GM21717 (cell line): Measurements from ENCODE around the gene OR10T2.
"Not testable (repeated sequence)": the region's sequence is repeated elsewhere in the genome, so short reads cannot be mapped to it uniquely, and the experiment has no call there.

Source experiments
- ATAC-seq: cut with Tn5 transposase; IDR thresholded peaks from one replicate; pipeline ENCODE4 v1.9.1; 2021; ENCODE audit warnings: mild to moderate bottlenecking, moderate library complexity; ENCODE audit not compliant: unreplicated experiment

The OR10T2 gene

GRCh38 chr1:158398818-158399514, at the start of gene OR10T2:
Gene OR10T2 (minus strand): TSS chr1:158399466. CDS start chr1:158399466, 0 bp downstream.
- ATAC-seq: no peak

DNA sequence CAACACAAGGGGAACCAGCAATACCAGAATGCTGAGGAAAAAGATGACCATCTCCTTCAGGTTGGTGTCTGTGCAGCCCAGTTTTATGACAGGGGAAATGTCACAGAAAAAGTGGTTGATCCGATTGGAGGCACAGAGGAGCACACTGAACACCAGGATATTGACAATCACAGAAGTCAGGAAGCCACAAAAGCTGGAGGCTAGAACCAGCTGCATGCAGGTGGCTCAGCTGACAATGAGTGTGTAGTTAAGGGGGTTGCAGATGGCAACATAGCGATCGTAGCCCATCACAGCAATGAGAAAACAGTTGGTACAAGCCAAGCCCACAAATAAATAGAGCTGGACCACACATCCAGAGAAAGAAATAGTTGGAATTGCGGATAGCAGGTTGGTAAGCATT, 46.1 kb upstream of the OR10T2 start:
- ATAC-seq: no peak

GRCh38 chr1:158434741-158435140, 35.5 kb upstream of the OR10T2 start:
- no peak for ATAC-seq

GRCh38 chr1:158430163-158430562, 30.9 kb upstream of the OR10T2 start:
- ATAC-seq: not testable (repeated sequence)

- ATAC-seq: no peak
Measured at GRCh38 chr1:158426137-158426536, 26.9 kb upstream of the OR10T2 start, which contains the start of gene OR10K2. Gene OR10K2 (minus strand): TSS chr1:158426237. CDS start chr1:158420866, 5,371 bp downstream.

DNA sequence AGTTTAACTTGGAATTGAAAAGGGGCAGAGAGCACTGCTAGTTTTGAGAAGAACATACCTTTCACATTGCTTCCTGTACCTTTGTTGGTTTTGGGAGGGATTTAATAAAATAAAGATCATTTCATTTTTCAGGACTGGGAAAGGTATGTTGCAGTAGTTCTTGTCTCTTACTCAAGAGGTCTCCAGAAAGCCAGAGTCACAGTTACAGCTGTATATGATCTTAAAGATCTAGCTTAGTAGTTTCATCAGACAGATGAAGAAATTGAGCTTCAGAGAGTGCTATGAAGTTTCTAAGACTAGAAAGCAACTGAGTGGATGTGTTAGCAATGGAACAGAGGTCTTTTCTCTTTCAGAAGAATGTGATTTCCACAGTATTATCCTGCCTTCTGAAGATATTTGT, 25.8 kb upstream of the OR10T2 start:
- ATAC-seq: no peak

DNA sequence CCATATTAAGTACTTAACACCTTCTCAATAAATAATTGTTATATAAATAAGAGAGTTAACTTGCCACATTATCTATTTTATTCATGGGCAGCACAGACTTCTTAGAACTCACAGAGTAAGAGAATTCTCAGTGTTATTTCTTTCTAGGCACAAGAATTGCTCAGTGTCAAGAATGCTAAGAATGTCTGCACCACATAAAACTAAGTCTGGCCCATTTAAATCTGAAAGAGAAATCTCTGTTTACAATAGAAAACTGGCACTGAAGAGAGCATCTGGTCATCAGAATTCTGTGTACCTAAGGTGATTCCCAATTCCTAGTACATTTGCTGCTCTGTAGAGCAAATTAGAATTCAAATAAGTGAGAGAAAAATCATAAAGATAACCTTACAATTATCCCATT, 22.9 kb upstream of the OR10T2 start:
- ATAC-seq: no peak

- ATAC-seq: no peak
Measured at GRCh38 chr1:158417586-158417985, 18.3 kb upstream of the OR10T2 start.

GRCh38 chr1:158414651-158415345, 15.5 kb upstream of the OR10T2 start:
- ATAC-seq: no peak

GRCh38 chr1:158407092-158407491, 7.8 kb upstream of the OR10T2 start:
- no peak for ATAC-seq

- ATAC-seq: no peak
Measured at GRCh38 chr1:158400871-158401270, 1.6 kb upstream of the OR10T2 start.

DNA sequence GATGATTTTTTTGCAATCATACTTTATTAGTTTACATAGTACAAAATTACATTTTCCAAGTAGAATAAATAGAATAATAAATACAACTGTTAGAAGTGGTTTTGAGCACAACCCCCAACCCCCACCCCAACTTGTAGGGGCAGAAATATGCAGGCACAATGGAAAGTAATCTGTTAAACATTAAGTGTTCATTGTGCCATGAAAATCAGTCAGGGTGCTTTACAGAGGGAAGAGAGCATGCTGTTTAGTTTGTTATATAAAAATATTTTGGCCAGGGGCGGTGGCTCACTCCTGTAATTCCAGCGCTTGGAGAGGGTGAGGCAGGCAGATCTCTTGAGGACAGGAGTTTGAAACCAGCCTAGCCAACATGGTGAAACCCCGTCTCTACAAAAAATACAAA, 2.6 kb downstream of the OR10T2 start:
- ATAC-seq: no peak

DNA sequence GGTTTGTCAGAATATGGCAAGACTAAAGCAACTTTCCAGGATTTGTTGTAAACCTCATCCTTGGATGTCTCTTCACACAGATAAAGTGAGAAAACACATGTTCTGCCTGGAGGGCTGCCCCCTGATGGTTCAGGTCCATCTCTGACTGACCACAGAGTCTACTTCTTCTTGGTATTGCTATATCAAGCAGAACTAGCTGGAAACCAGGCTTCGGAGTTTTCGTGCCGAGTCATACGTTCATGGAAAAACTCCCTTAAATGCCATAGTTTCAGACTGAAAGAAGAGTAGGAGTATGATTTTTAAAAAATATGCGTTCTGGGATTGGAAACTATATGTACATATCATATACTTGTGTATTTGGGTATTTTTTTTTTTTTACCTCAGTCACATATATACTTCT, 5.8 kb downstream of the OR10T2 start:
- no peak for ATAC-seq

DNA sequence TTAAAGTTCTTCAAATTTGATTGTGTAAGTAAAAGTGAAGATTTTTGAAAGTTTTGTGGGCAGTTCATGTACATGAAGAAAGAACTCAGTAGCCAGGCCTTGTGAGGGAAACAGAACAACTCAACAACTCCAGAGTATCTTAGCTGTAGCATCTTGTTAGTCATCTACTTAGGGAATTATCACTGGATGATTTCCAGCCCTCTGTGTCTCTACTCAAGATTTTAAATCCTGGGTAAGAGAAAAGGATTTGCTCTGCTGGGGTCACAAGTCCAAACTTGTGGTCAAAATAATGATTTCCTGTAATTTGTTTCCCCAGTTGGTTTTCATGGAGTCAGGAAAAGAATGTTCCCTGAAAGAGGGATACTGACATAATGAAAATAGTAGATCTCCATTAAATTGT, 8.2 kb downstream of the OR10T2 start:
- ATAC-seq: no peak

DNA sequence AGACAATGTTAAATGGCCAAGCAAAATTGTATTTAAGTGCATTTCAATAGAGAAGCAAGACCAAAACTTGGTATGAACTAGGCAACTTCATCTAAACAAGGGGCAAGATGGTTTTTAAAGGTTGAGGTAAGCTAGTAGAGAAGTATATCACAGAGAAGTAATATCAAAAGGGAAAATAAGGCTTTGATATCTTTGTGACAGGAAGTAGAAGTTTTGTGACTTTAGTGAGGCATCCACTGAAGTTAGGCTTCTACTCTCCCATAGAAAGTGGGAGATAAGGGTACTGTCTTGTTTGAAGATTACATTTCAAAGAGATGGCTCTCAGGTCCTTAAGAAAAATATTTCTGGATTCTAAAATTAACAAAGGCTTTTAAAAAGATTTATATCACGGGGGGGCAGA, 8.9 kb downstream of the OR10T2 start:
- ATAC-seq: no peak

- no peak for ATAC-seq
Measured at GRCh38 chr1:158374860-158375259, 24.4 kb downstream of the OR10T2 start.

DNA sequence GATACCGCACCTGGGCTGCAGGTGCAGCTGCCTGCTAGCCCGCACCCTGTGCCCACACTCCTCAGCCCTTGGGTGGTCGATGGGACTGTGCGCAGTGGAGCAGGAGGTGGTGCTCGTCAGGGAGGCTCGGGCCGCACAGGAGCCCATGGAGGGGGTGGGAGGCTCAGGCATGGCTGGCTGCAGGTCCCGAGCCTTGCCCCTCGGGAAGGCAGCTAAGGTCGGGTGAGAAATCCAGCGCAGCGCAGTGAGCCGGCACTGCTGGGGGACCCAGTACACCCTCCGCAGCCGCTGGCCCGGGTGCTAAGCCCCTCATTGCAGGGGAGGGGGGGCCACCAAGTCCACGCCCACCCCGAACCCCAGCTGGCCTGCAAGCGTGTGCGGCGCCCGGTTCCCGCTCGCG, 25.2 kb downstream of the OR10T2 start:
- not testable (repeated sequence) for ATAC-seq

DNA sequence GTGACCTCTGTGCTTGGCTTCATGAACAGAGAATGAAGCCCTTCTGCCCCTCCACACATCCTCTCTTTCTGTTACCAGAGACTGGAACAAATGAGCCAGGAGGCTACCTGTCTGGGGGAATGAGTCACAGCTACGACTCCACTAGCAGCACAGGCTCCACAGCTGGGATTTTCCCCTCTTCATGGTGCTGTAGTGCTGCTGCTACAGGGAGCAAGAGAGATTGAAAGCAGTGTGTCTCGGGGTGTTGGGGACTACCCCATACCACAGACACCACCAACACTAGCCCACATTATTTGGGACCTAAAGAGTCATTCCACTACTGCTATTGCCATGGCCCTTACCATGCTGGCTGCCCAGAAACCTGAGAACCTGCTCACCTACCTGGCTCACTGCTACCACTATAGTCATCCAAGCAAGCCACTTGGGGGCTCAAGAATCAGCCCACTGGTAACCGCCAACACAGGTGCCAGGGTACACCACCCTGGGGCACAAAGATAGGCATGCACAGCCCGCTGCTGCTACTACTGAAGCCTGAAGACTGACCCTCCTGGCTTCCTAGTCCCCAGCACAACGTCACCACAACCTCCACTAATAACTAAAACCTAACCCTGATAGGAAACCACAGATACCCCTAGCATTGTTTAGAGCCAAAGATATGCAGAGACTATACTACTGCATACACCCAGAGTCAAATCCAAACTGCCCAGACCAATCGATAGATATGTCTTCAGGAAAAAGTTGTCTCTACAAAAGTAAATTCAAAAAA, 27.9 kb downstream of the OR10T2 start:
- ATAC-seq: peak; percentile 97

- ATAC-seq: no peak
Measured at GRCh38 chr1:158366783-158367182, 32.5 kb downstream of the OR10T2 start.

GRCh38 chr1:158362941-158363340, 36.3 kb downstream of the OR10T2 start:
- ATAC-seq: no peak

DNA sequence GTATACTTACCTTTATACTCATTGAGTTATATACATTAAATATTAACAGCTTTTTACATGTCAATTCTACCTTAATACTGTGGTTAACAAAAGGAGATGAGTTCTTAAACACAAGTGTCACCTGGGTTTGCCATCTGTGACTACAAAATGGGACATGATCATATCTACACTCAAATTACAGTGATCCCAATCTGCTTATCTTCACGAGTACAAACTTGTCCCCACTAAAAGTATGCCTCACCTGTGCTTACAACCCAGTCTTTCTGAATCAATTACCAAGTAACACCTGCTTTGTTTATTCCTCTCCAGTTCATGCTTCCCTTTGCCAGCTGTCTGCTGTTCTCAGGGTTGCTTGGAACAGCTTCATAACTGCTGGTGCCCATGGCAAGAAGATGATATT, 36.8 kb downstream of the OR10T2 start:
- ATAC-seq: no peak

GRCh38 chr1:158357441-158357840, 41.8 kb downstream of the OR10T2 start:
- ATAC-seq: no peak
